DOHH2 (cell line): ENCODE data around the gene SAMD4A.

ENCODE experiments used
- H3F3A ChIP-seq: fragments of 200-600 bp; sonication (generic), shearing (Covaris generic); 2 replicates; pipeline ENCODE4 v1.6.0; 2016; ENCODE audit warnings: antibody characterized with exemption, mild to moderate bottlenecking; ENCODE audit not compliant: control insufficient read depth, insufficient read depth
- H3K27ac ChIP-seq: fragments of 200-600 bp; sonication (generic); 2 replicates; pipeline ENCODE4 v1.5.1; 2014; ENCODE audit warnings: low read depth, mild to moderate bottlenecking, low read length, moderate library complexity
- H3K27me3 ChIP-seq: fragments of 200-600 bp; sonication (generic); 2 replicates; pipeline ENCODE4 v1.6.1; 2014; ENCODE audit warnings: mild to moderate bottlenecking, low read length, mixed read lengths; ENCODE audit not compliant: control insufficient read depth
- H3K36me3 ChIP-seq: fragments of 200-600 bp; sonication (generic); 2 replicates; pipeline ENCODE4 v1.6.1; 2014; ENCODE audit warnings: mild to moderate bottlenecking, low read length, moderate library complexity, mixed read lengths; ENCODE audit not compliant: control insufficient read depth
- H3K4me1 ChIP-seq: fragments of 200-600 bp; sonication (generic); 2 replicates; pipeline ENCODE4 v1.6.1; 2014; ENCODE audit warnings: mild to moderate bottlenecking, low read length, mixed read lengths; ENCODE audit not compliant: control insufficient read depth
- H3K4me2 ChIP-seq: fragments of 200-600 bp; sonication (generic); 2 replicates; pipeline ENCODE4 v1.6.0; 2014; ENCODE audit warnings: mild to moderate bottlenecking, low read length, moderate library complexity
- H3K4me3 ChIP-seq: fragments of 200-600 bp; sonication (generic); 2 replicates; pipeline ENCODE4 v1.5.1; 2014; ENCODE audit warnings: mild to moderate bottlenecking, low read length, mixed read lengths
- H3K79me2 ChIP-seq: fragments of 200-600 bp; sonication (generic); 2 replicates; pipeline ENCODE4 v1.6.1; 2014; ENCODE audit warnings: mild to moderate bottlenecking, low read length, mixed read lengths; ENCODE audit not compliant: control insufficient read depth
- H3K9me2 ChIP-seq: fragments of 200-600 bp; sonication (generic); replicated peaks from 2 replicates; pipeline ENCODE4 v1.6.1; 2014; ENCODE audit warnings: mild to moderate bottlenecking, low read length, mixed read lengths; ENCODE audit not compliant: control insufficient read depth
- H3K9me3 ChIP-seq: fragments of 200-600 bp; sonication (generic); 2 replicates; pipeline ENCODE4 v1.6.1; 2014; ENCODE audit warnings: antibody characterized with exemption, low read length, mixed read lengths; ENCODE audit not compliant: control insufficient read depth, insufficient read depth
- H4K20me1 ChIP-seq: fragments of 200-600 bp; sonication (generic); 2 replicates; pipeline ENCODE4 v1.6.0; 2014; ENCODE audit warnings: low read depth, mild to moderate bottlenecking, antibody characterized with exemption, low read length, moderate library complexity; ENCODE audit not compliant: control insufficient read depth, insufficient read depth
- EZH2phosphoT487 ChIP-seq: fragments of 200-600 bp; sonication (generic); IDR thresholded peaks from 2 replicates; pipeline ENCODE4 v1.6.1; 2017; ENCODE audit warnings: borderline replicate concordance, mild to moderate bottlenecking, antibody characterized with exemption, low read length, moderate library complexity, mixed read lengths
- TF ChIP-seq, protein P1 (sequence below): fragments of 200-600 bp; sonication (generic); IDR thresholded peaks from one replicate; pipeline ENCODE4 v1.5.1; 2014; ENCODE audit warnings: antibody characterized with exemption, mild to moderate bottlenecking, low read depth, low read length; ENCODE audit not compliant: poor library complexity, severe bottlenecking

The SAMD4A gene

DNA sequence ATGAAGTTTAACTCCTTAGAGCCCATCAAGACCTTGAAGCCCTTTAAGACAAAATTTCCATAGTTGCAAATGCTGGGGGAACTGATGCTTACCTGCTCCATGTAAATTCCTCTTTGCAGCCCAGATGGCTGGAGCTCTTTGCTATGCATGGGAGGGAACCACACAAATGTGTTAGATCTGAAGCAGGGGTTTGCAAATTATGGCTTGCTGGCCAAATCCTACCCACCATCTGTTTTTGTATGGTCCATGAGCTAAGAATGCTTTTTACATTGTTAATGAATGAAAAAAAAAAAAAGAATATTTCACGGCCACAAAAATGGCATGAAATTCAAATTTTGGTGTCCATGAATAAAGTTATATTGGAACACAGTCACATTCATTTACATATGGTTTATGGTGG, 261.1 kb downstream of the SAMD4A start:
- no peaks in the 10 kb centered on the region for H3K27me3 ChIP-seq
- H3K36me3 ChIP-seq: no peaks in the 10 kb centered on the region
- no peak overlapping the region for H3K4me2 ChIP-seq
- H3K4me1 ChIP-seq: peaks cover 25% of the 10 kb centered on the region
- H3K9me3 ChIP-seq: peaks cover 7% of the 10 kb centered on the region; the same call in 1 of the 2 replicates
- H3K4me3 ChIP-seq: no peak overlapping the region
- no peaks in the 10 kb centered on the region for H3K9me2 ChIP-seq
- H3F3A ChIP-seq: no peaks in the 10 kb centered on the region
- H4K20me1 ChIP-seq: no peaks in the 10 kb centered on the region
- TF ChIP-seq, protein P1, sequence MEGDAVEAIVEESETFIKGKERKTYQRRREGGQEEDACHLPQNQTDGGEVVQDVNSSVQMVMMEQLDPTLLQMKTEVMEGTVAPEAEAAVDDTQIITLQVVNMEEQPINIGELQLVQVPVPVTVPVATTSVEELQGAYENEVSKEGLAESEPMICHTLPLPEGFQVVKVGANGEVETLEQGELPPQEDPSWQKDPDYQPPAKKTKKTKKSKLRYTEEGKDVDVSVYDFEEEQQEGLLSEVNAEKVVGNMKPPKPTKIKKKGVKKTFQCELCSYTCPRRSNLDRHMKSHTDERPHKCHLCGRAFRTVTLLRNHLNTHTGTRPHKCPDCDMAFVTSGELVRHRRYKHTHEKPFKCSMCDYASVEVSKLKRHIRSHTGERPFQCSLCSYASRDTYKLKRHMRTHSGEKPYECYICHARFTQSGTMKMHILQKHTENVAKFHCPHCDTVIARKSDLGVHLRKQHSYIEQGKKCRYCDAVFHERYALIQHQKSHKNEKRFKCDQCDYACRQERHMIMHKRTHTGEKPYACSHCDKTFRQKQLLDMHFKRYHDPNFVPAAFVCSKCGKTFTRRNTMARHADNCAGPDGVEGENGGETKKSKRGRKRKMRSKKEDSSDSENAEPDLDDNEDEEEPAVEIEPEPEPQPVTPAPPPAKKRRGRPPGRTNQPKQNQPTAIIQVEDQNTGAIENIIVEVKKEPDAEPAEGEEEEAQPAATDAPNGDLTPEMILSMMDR: no peak
- no peak for TF ChIP-seq EZH2phosphoT487
- H3K79me2 ChIP-seq: no peaks in the 10 kb centered on the region
- no peak overlapping the region for H3K27ac ChIP-seq

GRCh38 chr14:54829486-54830224, 262.7 kb downstream of the SAMD4A start:
- no peaks in the 10 kb centered on the region for H3F3A ChIP-seq
- H3K79me2 ChIP-seq: no peaks in the 10 kb centered on the region
- no peaks in the 10 kb centered on the region for H3K36me3 ChIP-seq
- no peak overlapping the region for H3K4me2 ChIP-seq
- H3K27me3 ChIP-seq: no peaks in the 10 kb centered on the region
- no peaks in the 10 kb centered on the region for H4K20me1 ChIP-seq
- H3K4me1 ChIP-seq: peaks cover 25% of the 10 kb centered on the region
- H3K9me3 ChIP-seq: no peaks in the 10 kb centered on the region
- no peak overlapping the region for H3K4me3 ChIP-seq
- TF ChIP-seq, protein P1: no peak
- TF ChIP-seq EZH2phosphoT487: no peak
- H3K9me2 ChIP-seq: no peaks in the 10 kb centered on the region
- no peak overlapping the region for H3K27ac ChIP-seq

GRCh38 chr14:54830650-54831049, 263.7 kb downstream of the SAMD4A start:
- Histone ChIP-seq H3K4me3 (no peak overlapping the region), H3K9me3 (no peaks in the 10 kb centered on the region), H3K4me1 (peaks cover 25% of the 10 kb centered on the region), H3K36me3 (no peaks in the 10 kb centered on the region), H3F3A (no peaks in the 10 kb centered on the region), H3K79me2 (no peaks in the 10 kb centered on the region), H4K20me1 (no peaks in the 10 kb centered on the region), H3K27me3 (no peaks in the 10 kb centered on the region), H3K9me2 (no peaks in the 10 kb centered on the region), H3K4me2 (no peak overlapping the region), H3K27ac (no peak overlapping the region)
- TF ChIP-seq, protein P1: no peak
- no peak for TF ChIP-seq EZH2phosphoT487
